HepG2 (cell line): Measurements from ENCODE around the gene CTSZ. TPM values are rescaled to one million over a fixed set of nuclear protein-coding genes. Genes with fewer than 3 reads are reported as not detected.
A peak's percentile ranks its signal among the peaks of the same experiment; 100 is the strongest.

Experiments
- HOXD1 ChIP-seq: sonication (generic); formaldehyde crosslinking; IDR thresholded peaks from 2 replicates; pipeline ENCODE4 v1.5.0; 2020; ENCODE audit warnings: missing genetic modification reagents
- MEIS2 ChIP-seq: sonication (generic); formaldehyde crosslinking; IDR thresholded peaks from 2 replicates; pipeline ENCODE4 v1.9.0; 2021; ENCODE audit warnings: mild to moderate bottlenecking, missing genetic modification reagents
- MIXL1 ChIP-seq: IDR thresholded peaks from 2 replicates; pipeline ENCODE4 v1.6.1; 2016
- RBM39 ChIP-seq: fragments of 200-400 bp; formaldehyde crosslinking; IDR thresholded peaks from one replicate; pipeline ENCODE4 v1.6.1; 2018; ENCODE audit warnings: antibody characterized with exemption, mild to moderate bottlenecking, low read depth, low read length; ENCODE audit not compliant: poor library complexity, severe bottlenecking
- SOX13 ChIP-seq, 3 experiments: fragments of 450-650 bp in 1 of 3; sonication (generic) in 1 of 3; formaldehyde crosslinking in 1 of 3; IDR thresholded peaks in 2 of 3; conservative IDR thresholded peaks in 1 of 3; 2 replicates each; pipeline versions ENCODE4 v1.5.0 to v1.6.1; 2016 to 2020; ENCODE audit warnings: antibody characterized with exemption in 1 of 3, mild to moderate bottlenecking in 1 of 3, missing compliant biosample characterization in 1 of 3, missing genetic modification reagents in 1 of 3, moderate library complexity in 1 of 3
- ZNF558 ChIP-seq: sonication (generic); formaldehyde crosslinking; IDR thresholded peaks from 2 replicates; pipeline ENCODE4 v1.9.0; 2022; ENCODE audit warnings: mild to moderate bottlenecking, missing genetic modification reagents, borderline replicate concordance
- polyA plus RNA-seq, 8 experiments: library from polyadenylated mRNA; depleted of rRNA in 3 of 8; stranded (reverse) in 7 of 8; unstranded in 1 of 8; fragments of >200 nt; fragmentation: Illumina TruSeq in 4 of 8; extraction: Trizol in 4 of 8; gene quantifications; 2 replicates each; pipeline versions ENCODE4 v1.2.1 to v1.2.3, GENCODE V29; 2011 to 2016; ENCODE audit warnings: low read depth in 4 of 8, missing spikeins in 1 of 8, mixed read lengths in 1 of 8; ENCODE audit not compliant: insufficient read depth in 1 of 8
- total RNA-seq, 5 experiments: library from RNA; depleted of rRNA; stranded (reverse); fragments of >200 nt; fragmentation: Illumina TruSeq; extraction: Trizol; gene quantifications; 2 replicates each; pipeline ENCODE4 v1.2.3, GENCODE V29; 2016; ENCODE audit warnings: low read depth in 1 of 5
- TF ChIP-seq, protein P1 (sequence below): sonication (generic); formaldehyde crosslinking; IDR thresholded peaks from 2 replicates; pipeline ENCODE4 v1.4.0; 2020; ENCODE audit warnings: missing genetic modification reagents
- TF ChIP-seq, protein P2 (sequence below): sonication (generic); formaldehyde crosslinking; IDR thresholded peaks from 2 replicates; pipeline ENCODE4 v1.5.1; 2020; ENCODE audit warnings: mild to moderate bottlenecking, missing genetic modification reagents, moderate library complexity

The CTSZ gene
- total and polyA plus RNA-seq, 2 of the 13 experiments (the other 11 are each of a cell fraction or from before 2014, with no cell fraction given): 0.33 TPM; not detected in 1

DNA sequence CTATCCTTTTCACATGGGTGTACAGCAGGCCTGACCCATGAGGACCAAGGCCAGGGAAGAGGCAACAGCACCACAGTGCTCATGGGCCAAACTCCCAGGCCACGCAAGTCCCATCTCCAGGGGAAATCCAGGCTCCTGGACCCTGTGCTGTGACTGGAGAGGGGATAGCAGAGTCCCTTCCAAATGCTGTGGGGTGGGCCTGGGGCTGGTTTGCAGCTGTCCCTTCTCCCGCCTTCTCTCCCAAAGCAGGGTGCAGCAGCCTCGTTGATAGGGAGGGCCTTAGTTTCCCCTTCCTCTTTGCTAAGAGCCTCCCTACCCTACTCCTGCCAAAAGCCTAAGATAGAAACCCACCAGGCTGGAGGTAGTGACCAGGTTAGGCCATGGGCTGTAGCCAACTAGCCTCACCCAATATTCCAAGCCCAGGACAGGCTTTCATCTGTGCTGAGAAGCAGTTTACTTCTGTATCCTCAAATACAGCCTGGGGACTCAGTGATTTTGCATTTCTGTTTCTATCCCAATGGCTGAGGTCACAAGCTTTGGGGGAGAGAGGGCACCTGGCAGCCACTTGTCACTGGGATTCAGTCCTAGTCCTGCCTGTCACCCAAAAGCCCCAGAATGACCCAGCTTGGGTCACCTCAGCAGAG is 1.4 kb downstream of the CTSZ start (continued):
- TF ChIP-seq ZNF558 (CRISPR knock-in tag) (peak; percentile 5; the same call in 1 of the 2 replicates), RBM39 (no peak), HOXD1 (0 out of 2 replicates have a peak, but pooled peaks have one; percentile 32), MIXL1 (CRISPR knock-in tag) (no peak), SOX13 (IDR thresholded peaks at IDR 0.05) (no peak), SOX13 (CRISPR knock-in tag; conservative IDR thresholded peaks at IDR 0.05 in 1 of 2, IDR thresholded peaks at IDR 0.05 in 1 of 2) (no peak), MEIS2 (CRISPR knock-in tag) (0 out of 2 replicates have a peak, but pooled peaks have one; percentile 19)
- TF ChIP-seq, protein P1, sequence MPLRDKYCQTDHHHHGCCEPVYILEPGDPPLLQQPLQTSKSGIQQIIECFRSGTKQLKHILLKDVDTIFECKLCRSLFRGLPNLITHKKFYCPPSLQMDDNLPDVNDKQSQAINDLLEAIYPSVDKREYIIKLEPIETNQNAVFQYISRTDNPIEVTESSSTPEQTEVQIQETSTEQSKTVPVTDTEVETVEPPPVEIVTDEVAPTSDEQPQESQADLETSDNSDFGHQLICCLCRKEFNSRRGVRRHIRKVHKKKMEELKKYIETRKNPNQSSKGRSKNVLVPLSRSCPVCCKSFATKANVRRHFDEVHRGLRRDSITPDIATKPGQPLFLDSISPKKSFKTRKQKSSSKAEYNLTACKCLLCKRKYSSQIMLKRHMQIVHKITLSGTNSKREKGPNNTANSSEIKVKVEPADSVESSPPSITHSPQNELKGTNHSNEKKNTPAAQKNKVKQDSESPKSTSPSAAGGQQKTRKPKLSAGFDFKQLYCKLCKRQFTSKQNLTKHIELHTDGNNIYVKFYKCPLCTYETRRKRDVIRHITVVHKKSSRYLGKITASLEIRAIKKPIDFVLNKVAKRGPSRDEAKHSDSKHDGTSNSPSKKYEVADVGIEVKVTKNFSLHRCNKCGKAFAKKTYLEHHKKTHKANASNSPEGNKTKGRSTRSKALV (CRISPR knock-in tag): peak; percentile 45; the same call in 1 of the 2 replicates
- TF ChIP-seq, protein P2, sequence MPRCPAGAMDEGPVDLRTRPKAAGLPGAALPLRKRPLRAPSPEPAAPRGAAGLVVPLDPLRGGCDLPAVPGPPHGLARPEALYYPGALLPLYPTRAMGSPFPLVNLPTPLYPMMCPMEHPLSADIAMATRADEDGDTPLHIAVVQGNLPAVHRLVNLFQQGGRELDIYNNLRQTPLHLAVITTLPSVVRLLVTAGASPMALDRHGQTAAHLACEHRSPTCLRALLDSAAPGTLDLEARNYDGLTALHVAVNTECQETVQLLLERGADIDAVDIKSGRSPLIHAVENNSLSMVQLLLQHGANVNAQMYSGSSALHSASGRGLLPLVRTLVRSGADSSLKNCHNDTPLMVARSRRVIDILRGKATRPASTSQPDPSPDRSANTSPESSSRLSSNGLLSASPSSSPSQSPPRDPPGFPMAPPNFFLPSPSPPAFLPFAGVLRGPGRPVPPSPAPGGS (CRISPR knock-in tag): peak; percentile 78
